Activated naive CD4-positive, alpha-beta T cell treated with Interleukin-2 at 50 U/mL for 16 hours (primary cell): ENCODE data around the gene FHL1.
A peak's percentile ranks its signal among the peaks of the same experiment; 100 is the strongest.
"Not testable (repeated sequence)": the region's sequence is repeated elsewhere in the genome, so short reads cannot be mapped to it uniquely, and the experiment has no call there.

Experiments used
- DNase-seq: peaks from one replicate; pipeline ENCODE4 v3.0.0-alpha.2; 2020

The FHL1 gene

GRCh38 chrX:136147976-136148375 is 643 bp downstream of the FHL1 start:
- no peak for DNase-seq

GRCh38 chrX:136148391-136148790 is 1.1 kb downstream of the FHL1 start:
- DNase-seq: no peak

DNA sequence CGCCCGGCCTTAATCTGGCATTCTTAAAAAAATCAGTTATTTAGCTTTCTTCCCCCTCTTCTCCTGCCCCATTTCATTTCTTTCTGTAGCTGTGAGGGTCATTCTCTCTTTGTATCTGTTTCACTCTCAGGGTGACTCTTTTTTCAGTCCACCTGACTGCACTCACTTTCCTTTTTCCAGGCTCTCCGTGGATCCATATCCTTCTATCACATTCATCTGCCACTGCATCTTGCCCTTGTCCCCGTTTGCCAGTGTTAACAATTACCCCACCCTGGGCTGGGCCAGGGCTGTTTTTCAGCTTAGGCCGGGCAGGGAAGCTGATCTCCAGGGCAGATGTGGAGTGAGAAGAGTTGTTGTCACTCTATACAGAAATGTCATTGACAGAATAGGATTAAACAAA is 7.7 kb downstream of the FHL1 start:
- DNase-seq: no peak

DNA sequence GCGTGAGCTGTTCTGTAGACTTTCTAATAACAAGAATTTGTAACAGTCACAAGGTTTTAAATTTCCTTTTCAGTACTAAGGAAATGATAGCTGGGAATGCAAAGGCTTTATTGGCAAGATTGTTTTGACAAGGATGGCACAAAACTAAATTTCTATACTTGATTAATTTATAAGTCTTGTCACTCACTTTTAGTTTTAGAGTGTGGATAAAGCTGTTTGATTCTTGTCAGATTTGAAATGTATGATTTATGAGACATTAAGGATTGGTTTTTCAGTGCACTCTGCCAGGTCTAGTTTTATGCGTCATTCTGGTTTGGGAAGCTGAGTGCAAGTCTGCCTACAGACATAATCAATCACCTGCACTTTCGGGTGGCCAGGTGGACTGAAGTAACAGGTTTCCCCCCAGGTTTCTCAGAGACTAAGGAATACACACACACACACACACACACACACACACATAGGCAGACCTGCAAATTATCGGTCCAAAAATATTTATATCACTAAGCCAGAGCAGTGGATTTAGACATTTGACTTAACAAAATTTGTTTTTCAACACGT is 9.3 kb downstream of the FHL1 start:
- no peak for DNase-seq

- no peak for DNase-seq
Measured at GRCh38 chrX:136157187-136157586, 9.9 kb downstream of the FHL1 start.

GRCh38 chrX:136158685-136159084 is 11.4 kb downstream of the FHL1 start:
- no peak for DNase-seq

DNA sequence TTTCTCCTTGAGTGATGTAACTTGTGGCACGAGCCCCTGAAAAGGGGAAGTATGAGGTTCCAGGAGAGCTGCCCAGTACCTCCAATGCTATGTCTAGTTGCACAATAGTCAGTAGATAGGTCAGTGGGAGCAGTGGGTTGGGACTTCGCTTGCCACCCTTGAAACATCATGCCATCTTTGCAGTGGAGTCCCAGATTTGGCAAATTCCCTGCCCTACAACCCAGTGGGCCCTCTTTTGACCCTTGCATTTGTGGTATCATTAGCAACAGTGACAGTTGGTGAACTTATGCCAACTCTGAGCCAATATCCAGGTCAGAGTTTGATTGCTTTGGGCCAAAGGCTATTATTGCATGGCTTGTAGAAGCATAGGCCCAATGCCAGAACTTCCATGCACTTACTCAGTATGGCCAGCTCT is 12.3 kb downstream of the FHL1 start:
- DNase-seq: no peak

DNA sequence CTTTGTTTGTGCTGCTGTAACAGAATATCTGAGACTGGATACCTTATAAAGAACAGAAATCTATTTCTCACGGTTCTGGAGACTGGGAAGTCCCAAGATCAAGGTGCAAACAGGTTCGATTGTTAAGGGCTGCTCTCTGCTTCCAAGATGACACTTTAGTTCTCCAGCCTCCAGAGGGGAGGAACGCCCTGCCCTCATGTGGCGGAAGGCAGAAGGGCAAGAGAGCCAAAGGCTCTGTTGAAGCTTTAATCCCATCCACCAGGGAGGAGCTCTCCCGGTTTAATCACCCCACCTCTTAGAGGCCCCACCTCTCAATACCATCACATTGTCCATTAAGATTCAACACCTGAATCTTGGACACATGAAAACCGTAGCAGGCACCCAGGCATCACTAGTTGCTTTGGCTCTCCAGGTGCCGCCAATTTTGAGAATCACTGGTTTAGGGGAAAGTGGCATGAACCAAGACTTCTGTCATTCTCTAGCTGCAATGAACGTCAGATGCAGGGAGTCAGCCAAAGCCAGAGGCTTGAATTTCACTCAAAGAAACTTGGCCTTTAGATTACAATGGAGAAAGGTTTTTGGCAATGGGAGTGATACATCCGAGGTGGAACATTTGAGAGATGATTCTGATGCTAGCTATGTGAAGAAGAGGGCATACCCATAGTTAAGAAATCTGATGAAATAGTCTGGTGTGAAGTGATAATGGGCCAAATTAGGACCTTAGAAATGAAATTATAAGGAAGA is 15.7 kb downstream of the FHL1 start:
- peak; percentile 53 for DNase-seq

- DNase-seq: no peak
Measured at GRCh38 chrX:136163689-136164088, 16.4 kb downstream of the FHL1 start.

GRCh38 chrX:136165406-136165805 is 18.1 kb downstream of the FHL1 start:
- no peak for DNase-seq

- no peak for DNase-seq
Measured at GRCh38 chrX:136166221-136166855, 19.0 kb downstream of the FHL1 start.

GRCh38 chrX:136167989-136168388 is 20.7 kb downstream of the FHL1 start:
- not testable (repeated sequence) for DNase-seq

DNA sequence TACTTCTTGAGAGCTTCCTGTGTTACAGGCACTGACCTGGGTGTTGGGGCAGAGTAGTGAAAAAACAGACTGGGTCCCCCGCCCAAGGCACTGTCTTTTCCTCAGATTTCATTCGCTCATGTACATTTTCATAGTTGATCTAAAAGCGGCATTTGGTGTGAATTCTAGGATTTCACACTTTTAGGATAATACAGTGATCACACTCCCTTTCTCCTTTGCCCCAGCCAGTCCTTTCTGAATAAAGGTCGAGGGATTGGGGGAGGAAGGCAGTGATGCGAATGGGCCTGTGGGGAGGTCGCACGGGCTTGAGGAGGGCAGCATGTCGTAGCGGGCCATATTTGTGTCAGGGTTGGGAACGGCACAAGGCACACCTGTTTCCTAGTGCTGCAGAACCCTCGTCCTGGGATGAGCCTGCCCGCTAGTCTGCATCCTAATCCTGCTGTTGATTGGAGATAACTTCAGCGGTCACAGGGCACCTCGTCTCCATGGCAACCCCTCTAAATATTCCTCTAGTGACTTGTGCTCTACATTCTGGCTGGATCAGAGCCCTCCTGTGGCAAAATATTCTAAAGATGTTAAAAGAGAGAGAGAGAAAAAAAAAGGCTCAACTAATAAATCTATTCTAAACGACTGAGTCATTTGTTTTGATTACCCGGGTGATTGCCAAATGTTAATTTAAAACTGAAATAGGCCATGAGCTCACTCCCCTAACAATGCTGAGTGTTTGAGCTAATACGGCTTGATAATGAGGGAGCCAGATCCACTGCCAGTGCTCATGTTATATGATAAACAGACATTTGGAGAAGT is 21.8 kb downstream of the FHL1 start:
- no peak for DNase-seq

DNA sequence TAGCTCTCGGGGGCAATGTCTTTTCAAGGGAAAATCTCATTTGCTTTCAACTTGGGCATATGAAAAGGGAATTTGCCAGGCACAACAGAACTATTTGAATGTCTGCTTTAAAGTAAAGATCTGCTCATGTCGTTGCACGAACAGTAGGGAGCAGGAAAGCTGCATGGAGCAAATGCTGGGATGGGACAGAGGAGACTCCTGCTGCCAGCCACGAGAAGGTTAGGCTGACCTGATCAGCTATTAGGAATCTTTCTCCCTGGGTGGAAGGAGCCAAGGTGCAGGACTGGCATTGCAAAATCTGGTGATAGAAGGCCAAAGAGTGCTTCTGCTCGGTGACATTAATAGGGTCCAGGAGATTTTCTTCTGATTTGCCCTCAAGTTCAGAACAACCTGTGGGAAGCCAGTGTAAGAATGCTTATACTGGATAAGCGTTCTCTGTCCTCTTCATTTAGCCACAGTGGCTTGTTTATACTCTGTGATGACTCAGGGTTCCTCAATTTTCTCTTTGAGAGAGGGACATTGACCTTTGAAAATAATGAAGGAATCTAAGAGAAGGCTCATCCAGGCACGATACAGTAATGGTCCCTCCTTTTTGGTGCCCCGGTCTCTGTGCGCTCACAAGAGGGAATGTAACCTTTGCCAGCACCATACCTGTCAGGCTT is 22.9 kb downstream of the FHL1 start:
- no peak for DNase-seq

- DNase-seq: no peak
Measured at GRCh38 chrX:136171420-136171819, 24.1 kb downstream of the FHL1 start.

DNA sequence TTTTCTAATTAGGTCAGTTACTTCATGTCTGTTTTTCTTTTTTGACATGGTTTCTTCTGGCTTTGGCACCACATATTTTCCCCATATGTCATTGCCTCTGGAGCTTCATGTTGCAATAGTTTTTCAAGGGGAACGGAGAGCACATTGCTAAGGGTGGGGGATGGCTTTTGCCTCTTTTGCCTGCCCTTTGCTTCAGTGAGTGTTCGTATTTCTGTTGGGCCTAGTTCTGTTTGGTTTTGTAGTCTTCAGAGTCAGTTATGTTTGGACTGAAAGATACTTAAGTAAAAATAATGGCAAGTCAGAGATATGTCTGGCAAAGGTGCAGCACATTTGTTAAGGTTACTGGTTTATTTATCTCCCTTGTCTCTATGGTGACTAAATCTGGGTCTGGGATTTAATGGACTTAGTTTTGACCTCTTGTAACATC is 29.1 kb downstream of the FHL1 start:
- DNase-seq: no peak

DNA sequence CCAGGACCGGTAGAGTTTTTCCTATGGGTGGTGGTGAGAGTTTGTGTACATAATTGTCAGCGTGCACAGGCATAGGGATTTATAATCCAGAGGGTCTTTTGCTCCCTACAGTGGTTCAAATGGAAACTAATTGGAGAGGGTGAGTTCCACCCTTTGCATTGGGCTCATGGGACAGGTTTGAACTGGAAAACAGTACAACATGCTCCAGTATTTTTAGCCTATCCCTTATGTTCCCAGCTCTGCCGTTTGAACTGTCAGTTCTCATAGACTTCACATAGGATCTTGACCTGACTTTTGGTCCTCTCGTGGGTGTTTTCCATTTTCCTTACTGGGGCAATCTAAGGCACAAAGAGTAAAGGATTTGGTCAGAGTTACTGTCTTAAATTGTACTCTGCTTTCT is 31.8 kb downstream of the FHL1 start:
- no peak for DNase-seq

DNA sequence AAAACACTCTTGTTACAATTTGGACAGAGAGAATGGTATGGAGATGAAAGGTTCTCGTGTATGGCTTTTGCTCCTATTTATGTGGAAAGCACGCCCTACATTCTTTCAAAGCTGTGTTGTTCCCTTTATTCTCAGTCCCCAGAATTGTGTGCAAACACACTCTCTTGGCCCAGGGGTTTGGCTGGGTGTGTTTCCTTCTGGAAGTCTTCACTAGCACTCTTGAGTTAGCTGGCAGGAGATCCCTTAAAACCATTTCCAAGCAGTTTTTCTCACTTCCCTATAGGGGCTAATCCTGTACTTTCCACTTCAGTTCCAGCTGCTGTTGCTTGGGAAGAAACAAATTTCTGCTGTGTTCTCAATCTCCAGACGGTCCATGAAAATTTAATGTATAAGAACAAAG is 35.1 kb downstream of the FHL1 start:
- no peak for DNase-seq

DNA sequence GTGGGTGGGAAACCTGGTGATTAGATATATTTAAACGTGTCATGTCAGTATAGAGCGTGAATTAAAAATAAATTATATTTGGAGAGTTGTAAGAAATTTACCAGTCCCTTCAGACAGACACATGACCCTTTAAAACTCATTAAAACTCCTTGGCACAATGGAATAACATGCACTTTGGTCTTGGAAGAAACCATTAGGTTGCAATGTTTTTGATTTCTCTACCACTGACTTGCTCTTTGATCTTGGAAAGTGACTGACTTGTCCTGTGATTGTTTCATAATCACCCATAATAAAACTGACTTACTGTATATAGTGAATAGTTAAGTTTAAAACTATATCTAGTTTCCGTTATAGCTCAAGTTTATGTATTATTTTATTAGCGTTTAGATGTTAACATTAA is 35.8 kb downstream of the FHL1 start:
- DNase-seq: no peak

- DNase-seq: no peak
Measured at GRCh38 chrX:136183917-136184316, 36.6 kb downstream of the FHL1 start.

GRCh38 chrX:136185401-136186022 is 38.2 kb downstream of the FHL1 start:
- DNase-seq: no peak

DNA sequence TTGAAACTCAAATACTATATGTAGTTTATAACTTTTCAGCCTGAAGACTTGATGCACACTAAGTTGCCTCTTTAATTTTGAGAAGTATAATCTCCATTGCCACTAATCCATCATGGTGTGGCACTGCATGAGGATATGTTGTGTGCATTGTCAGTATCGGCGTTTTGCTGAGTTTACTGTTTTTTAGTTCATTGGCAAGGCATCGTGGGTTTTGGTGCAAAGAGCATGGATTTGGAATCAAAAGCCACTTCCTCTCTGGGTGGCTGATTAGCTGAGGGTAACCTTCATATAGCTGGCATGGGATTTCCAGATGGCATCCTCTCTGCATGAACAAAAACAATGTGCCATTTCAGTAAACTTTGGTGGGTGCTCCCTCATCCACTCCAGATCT is 38.7 kb downstream of the FHL1 start:
- no peak for DNase-seq

DNA sequence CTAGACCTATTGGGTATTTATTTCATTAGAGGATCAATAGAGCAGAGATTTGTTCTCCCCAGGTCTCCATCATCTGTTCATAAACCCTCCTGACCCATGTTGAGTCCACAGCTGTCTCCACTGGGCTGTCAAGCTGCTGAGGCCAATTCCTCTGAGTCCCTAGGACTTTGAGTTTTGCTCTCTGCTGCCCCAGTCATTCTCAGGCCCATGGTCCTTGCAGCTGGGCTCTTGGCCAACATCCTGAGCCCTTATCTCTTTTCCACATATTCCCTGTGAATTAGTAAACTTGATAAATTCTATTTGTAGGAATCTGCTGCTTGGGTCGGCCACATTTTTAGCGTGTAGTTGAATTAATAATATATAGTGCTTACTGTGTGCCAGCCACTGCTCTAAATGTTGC is 41.9 kb downstream of the FHL1 start:
- DNase-seq: no peak
